ENCODE data around the gene DAAM1.

DNA sequence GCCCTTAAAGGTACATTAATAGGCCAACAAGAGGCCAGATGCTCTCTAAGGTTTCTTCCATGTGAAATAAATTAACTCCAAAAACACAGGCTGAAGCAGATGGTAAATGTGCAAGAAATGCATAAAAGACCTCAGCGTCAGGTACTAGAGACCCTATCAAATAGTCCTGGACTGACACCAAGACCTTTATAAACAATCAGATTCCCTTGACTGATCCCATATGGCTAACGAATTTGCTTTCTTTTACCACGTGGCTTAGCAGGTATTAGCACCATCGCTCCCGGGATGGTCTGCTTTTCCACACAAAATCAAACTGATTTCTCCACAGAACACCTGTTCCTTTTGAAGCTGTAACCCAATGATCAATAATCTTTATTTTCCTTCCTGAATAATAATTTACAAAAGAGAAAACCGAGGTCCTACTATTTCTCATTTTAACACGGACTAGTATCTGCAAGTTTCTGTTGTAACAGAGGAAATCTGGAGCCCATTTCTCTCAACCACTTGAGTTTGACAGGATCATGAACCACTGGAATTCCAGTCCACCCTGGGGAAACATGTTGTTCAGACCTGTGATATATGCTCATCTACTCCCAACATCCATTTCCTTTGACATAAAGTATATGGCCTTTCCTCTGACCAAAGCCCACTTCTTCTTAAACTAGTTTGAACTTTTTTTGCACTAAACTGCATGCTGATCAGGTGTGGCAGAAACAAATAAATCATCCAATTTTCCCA lies 48.2 kb upstream of the DAAM1 start:
- TF ChIP-seq FOXS1 (CRISPR knock-in tag; IDR thresholded peaks at IDR 0.05) (no peak), EP300 (IDR thresholded peaks at IDR 0.05) (no peak)

Measured in A549 (cell line).